G401.6 (cell line): ENCODE data around the gene CRP.
"Not testable (repeated sequence)": the region's sequence is repeated elsewhere in the genome, so short reads cannot be mapped to it uniquely, and the experiment has no call there.

Source experiments
- FAIRE-seq: peaks from 2 replicates; lab custom pipeline; 2012; peaks lifted over from hg19 to GRCh38; lab: Jason Lieb, UNC

The CRP gene

GRCh38 chr1:159714529-159714928, at the start of gene CRP:
Gene CRP, minus strand, starts transcription at chr1:159714589. Its CDS starts 104 bp downstream, at chr1:159714485.
- FAIRE-seq, result no peak

- no peak for FAIRE-seq
Measured at GRCh38 chr1:159763686-159764085, 49.3 kb upstream of the CRP start.

GRCh38 chr1:159756397-159756796, 42.0 kb upstream of the CRP start:
- no peak for FAIRE-seq

- no peak for FAIRE-seq
Measured at GRCh38 chr1:159755451-159756007, 41.1 kb upstream of the CRP start.

GRCh38 chr1:159753386-159753785, 39.0 kb upstream of the CRP start:
- no peak for FAIRE-seq

GRCh38 chr1:159752135-159752580, 37.8 kb upstream of the CRP start:
- FAIRE-seq, result no peak

- FAIRE-seq, result no peak
Measured at GRCh38 chr1:159751031-159751430, 36.6 kb upstream of the CRP start.

- no peak for FAIRE-seq
Measured at GRCh38 chr1:159750621-159751020, 36.2 kb upstream of the CRP start.

- FAIRE-seq, result no peak
Measured at GRCh38 chr1:159749630-159750029, 35.2 kb upstream of the CRP start.

GRCh38 chr1:159748370-159748769, 34.0 kb upstream of the CRP start:
- no peak for FAIRE-seq

GRCh38 chr1:159746666-159747065, 32.3 kb upstream of the CRP start:
- FAIRE-seq, result no peak

- no peak for FAIRE-seq
Measured at GRCh38 chr1:159743651-159744410, 29.4 kb upstream of the CRP start.

- FAIRE-seq, result no peak
Measured at GRCh38 chr1:159737238-159737916, 23.0 kb upstream of the CRP start.

- not testable (repeated sequence) for FAIRE-seq
Measured at GRCh38 chr1:159723188-159723587, 8.8 kb upstream of the CRP start.

- no peak for FAIRE-seq
Measured at GRCh38 chr1:159719990-159720389, 5.6 kb upstream of the CRP start.

- FAIRE-seq, result no peak
Measured at GRCh38 chr1:159715855-159716254, 1.5 kb upstream of the CRP start.

- FAIRE-seq, result no peak
Measured at GRCh38 chr1:159712080-159712479, 2.3 kb downstream of the CRP start.

- FAIRE-seq, result no peak
Measured at GRCh38 chr1:159707472-159708260, 6.7 kb downstream of the CRP start.

- no peak for FAIRE-seq
Measured at GRCh38 chr1:159705904-159706256, 8.5 kb downstream of the CRP start.

- FAIRE-seq, result no peak
Measured at GRCh38 chr1:159705251-159705903, 9.0 kb downstream of the CRP start.

GRCh38 chr1:159704481-159704880, 9.9 kb downstream of the CRP start:
- no peak for FAIRE-seq

GRCh38 chr1:159700312-159700711, 14.1 kb downstream of the CRP start:
- no peak for FAIRE-seq
